A549 (cell line): ENCODE measurements around the gene MAPK8IP3. TPM values are rescaled to one million over a fixed set of nuclear protein-coding genes. Genes with fewer than 3 reads are reported as not detected.

ENCODE experiments used
- ATAC-seq, 2 experiments: fragments of 200-7000 bp in 1 of 2; fragments of >200 bp in 1 of 2; cut with Nextera tagmentation in 1 of 2; cut with Tn5 transposase in 1 of 2; 3 replicates each; pipeline versions ENCODE4 v1.8.0 to v1.9.1; 2018 to 2020; ENCODE audit warnings: mild to moderate bottlenecking in 1 of 2, moderate library complexity in 1 of 2
- CTCF ChIA-PET: fragments of 300-600 bp; sonication (Branson Sonifier 250); formaldehyde crosslinking; extraction: SDS; loops from one replicate; lab custom pipeline; 2021; ENCODE audit warnings: antibody characterized with exemption, inconsistent platforms; lab: Yijun Ruan, JAX
- POLR2A ChIA-PET: fragments of 350-600 bp; formaldehyde crosslinking; extraction: SDS; loops from one replicate; lab custom pipeline; 2021; ENCODE audit warnings: antibody characterized with exemption, inconsistent platforms; lab: Yijun Ruan, JAX
- DNase-seq, 2 experiments: peaks; one replicate each; pipeline versions ENCODE4 v3.0.0 to v3.0.0-alpha.2; 2011 to 2016; ENCODE audit warnings: low read depth in 1 of 2, low spot score in 1 of 2
- FAIRE-seq: peaks from 2 replicates; lab custom pipeline; 2011; peaks lifted over from hg19 to GRCh38; lab: Jason Lieb, UNC
- H3K27ac ChIP-seq, 2 experiments: fragments of >200 bp; sonication (Bioruptor Twin); formaldehyde crosslinking; 3 replicates each; pipeline ENCODE4 v1.5.1; 2016 to 2017
- H3K4me1 ChIP-seq: fragments of >200 bp; sonication (Bioruptor Twin); formaldehyde crosslinking; 3 replicates; pipeline ENCODE4 v1.6.1; 2016
- H3K4me2 ChIP-seq: fragments of >200 bp; sonication (Bioruptor Twin); formaldehyde crosslinking; 3 replicates; pipeline ENCODE4 v1.6.1; 2016
- H3K4me3 ChIP-seq: fragments of >200 bp; sonication (Bioruptor Twin); formaldehyde crosslinking; 3 replicates; pipeline ENCODE4 v1.5.1; 2016
- H3K9me3 ChIP-seq: fragments of >200 bp; sonication (Bioruptor Twin); formaldehyde crosslinking; 3 replicates; pipeline ENCODE4 v1.6.1; 2016
- HOXB5 ChIP-seq: fragments of 250-450 bp; sonication (Bioruptor Pico); IDR thresholded peaks from 2 replicates; pipeline ENCODE4 v1.5.0; 2020; ENCODE audit warnings: mild to moderate bottlenecking, moderate library complexity
- JUN ChIP-seq, 2 experiments: fragments of >200 bp; sonication (Bioruptor Twin); formaldehyde crosslinking; IDR thresholded peaks; 2 replicates in 1 of 2; 3 replicates in 1 of 2; pipeline ENCODE4 v1.6.1; 2016 to 2017
- NPAS2 ChIP-seq: fragments of 250-450 bp; sonication (Bioruptor Pico); IDR thresholded peaks from 2 replicates; pipeline ENCODE4 v1.8.0; 2022; ENCODE audit warnings: mild to moderate bottlenecking, moderate library complexity, borderline replicate concordance
- POLR2A ChIP-seq: IDR thresholded peaks from 2 replicates; pipeline ENCODE4 v1.6.1; 2012; ENCODE audit warnings: mild to moderate bottlenecking, low read length
- RARB ChIP-seq: fragments of 250-450 bp; sonication (Bioruptor Pico); IDR thresholded peaks from 2 replicates; pipeline ENCODE4 v1.8.0; 2021; ENCODE audit warnings: mild to moderate bottlenecking, moderate library complexity
- RCOR1 ChIP-seq: fragments of 150-350 bp; IDR thresholded peaks from 2 replicates; pipeline ENCODE4 v1.6.1; 2014; ENCODE audit warnings: antibody characterized with exemption, low read length, low read depth
- TFCP2L1 ChIP-seq: fragments of 250-450 bp; sonication (Bioruptor Pico); IDR thresholded peaks from 2 replicates; pipeline ENCODE4 v1.5.0; 2021; ENCODE audit warnings: mild to moderate bottlenecking
- WGBS: methylation state at CpG from one replicate; pipeline ENCODE4 v1.1.6; 2017; ENCODE audit errors: missing lambda C conversion rate; 5-methylcytosine and 5-hydroxymethylcytosine counted together
- polyA plus RNA-seq, 4 experiments: library from polyadenylated mRNA; depleted of rRNA in 3 of 4; stranded (reverse); fragments of >200 nt; fragmentation: RNase III in 1 of 4; extraction: RNeasy Plus Mini Kit Qiagen cat#74134 plus additional on column Dnase treatment in 1 of 4; gene quantifications; 2 replicates in 3 of 4; 3 replicates in 1 of 4; pipeline ENCODE4 v1.2.3, GENCODE V29; 2011 to 2017
- TF ChIP-seq, protein P1 (sequence below): fragments of 200-600 bp; sonication (generic); IDR thresholded peaks from 2 replicates; pipeline ENCODE4 v1.6.1; 2016; ENCODE audit warnings: antibody characterized with exemption, mild to moderate bottlenecking, moderate library complexity
- TF ChIP-seq, protein P2 (sequence below): fragments of >200 bp; sonication (Bioruptor Twin); formaldehyde crosslinking; IDR thresholded peaks from 3 replicates; pipeline ENCODE4 v1.6.1; 2016
- TF ChIP-seq, protein P3 (sequence below): fragments of 250-450 bp; sonication (Bioruptor Pico); IDR thresholded peaks from 2 replicates; pipeline ENCODE4 v1.5.0; 2021; ENCODE audit warnings: mild to moderate bottlenecking, moderate library complexity, borderline replicate concordance
- TF ChIP-seq, protein P4 (sequence below): IDR thresholded peaks from 2 replicates; pipeline ENCODE4 v1.6.1; 2012

Gene MAPK8IP3
- polyA plus RNA-seq, 2 of the 4 experiments (the other 2 are of a cell fraction), result 12.0 to 53.3 TPM

DNA sequence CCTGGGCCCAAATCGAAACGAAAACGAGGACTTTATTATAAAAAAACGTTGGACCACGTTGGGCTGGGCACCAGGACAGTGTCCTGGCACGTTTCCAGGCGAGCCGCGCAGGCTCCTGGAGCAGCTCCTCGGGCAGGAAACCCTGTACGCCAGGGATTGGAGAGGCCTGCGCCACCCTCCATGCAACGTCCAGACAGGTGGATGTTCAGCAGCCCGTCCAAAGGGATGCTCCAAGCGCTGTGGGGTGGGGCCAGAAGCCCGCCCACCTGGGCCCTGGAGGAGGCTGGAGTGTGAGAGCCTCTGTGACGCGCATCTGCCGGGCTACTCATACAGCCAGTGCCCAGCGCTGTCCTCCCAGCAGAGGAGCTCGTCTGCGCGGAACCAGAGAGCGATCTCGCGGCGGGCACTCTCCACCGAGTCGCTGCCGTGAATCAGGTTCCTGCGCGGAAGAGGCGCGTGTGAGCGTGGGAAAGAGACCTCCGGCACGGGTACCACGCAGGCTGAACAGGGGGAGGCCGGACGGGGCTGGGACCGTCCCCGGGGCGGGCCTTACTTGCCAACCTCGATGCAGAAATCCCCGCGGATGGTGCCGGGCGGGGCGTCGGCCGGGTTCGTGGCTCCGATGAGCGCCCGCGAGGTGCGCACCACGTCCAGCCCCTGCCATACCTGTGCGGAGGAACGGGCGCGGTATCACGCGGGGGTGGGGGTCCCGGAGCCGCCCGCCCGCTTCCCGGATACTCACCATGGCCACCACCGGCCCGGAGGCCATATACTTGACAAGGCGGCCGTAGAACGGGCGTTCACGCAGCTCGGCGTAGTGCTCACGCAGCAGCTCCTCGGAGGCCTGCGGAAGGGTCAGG is 64.6 kb downstream of the MAPK8IP3 start:
- DNase-seq (peak in 1 of 2 experiments; percentile 51), ATAC-seq (peak in 1 of 2 experiments; percentile 11; a peak in 2 of 6 replicates), FAIRE-seq (no peak)
- 52% methylated on average over 37 of the region's 81 CpGs for WGBS
- ChIA-PET POLR2A (interaction anchor here (1.0 to 6.5 kb wide), 5 partner anchors 12 to 78 kb away, joined by 3 to 46 read pairs (median 3); partner anchors contain the start of genes MAPK8IP3, NUBP2 and SPSB3), CTCF (interaction anchor here (0.9 to 8.5 kb wide), 9 partner anchors 9 to 79 kb away, joined by 3 to 56 read pairs (median 5); partner anchors contain the start of genes MAPK8IP3, NUBP2 and SPSB3)
- TF ChIP-seq, protein P1, sequence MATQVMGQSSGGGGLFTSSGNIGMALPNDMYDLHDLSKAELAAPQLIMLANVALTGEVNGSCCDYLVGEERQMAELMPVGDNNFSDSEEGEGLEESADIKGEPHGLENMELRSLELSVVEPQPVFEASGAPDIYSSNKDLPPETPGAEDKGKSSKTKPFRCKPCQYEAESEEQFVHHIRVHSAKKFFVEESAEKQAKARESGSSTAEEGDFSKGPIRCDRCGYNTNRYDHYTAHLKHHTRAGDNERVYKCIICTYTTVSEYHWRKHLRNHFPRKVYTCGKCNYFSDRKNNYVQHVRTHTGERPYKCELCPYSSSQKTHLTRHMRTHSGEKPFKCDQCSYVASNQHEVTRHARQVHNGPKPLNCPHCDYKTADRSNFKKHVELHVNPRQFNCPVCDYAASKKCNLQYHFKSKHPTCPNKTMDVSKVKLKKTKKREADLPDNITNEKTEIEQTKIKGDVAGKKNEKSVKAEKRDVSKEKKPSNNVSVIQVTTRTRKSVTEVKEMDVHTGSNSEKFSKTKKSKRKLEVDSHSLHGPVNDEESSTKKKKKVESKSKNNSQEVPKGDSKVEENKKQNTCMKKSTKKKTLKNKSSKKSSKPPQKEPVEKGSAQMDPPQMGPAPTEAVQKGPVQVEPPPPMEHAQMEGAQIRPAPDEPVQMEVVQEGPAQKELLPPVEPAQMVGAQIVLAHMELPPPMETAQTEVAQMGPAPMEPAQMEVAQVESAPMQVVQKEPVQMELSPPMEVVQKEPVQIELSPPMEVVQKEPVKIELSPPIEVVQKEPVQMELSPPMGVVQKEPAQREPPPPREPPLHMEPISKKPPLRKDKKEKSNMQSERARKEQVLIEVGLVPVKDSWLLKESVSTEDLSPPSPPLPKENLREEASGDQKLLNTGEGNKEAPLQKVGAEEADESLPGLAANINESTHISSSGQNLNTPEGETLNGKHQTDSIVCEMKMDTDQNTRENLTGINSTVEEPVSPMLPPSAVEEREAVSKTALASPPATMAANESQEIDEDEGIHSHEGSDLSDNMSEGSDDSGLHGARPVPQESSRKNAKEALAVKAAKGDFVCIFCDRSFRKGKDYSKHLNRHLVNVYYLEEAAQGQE, result no peak
- TF ChIP-seq HOXB5 (no peak), NPAS2 (CRISPR knock-in tag) (no peak)
- TF ChIP-seq, protein P2, sequence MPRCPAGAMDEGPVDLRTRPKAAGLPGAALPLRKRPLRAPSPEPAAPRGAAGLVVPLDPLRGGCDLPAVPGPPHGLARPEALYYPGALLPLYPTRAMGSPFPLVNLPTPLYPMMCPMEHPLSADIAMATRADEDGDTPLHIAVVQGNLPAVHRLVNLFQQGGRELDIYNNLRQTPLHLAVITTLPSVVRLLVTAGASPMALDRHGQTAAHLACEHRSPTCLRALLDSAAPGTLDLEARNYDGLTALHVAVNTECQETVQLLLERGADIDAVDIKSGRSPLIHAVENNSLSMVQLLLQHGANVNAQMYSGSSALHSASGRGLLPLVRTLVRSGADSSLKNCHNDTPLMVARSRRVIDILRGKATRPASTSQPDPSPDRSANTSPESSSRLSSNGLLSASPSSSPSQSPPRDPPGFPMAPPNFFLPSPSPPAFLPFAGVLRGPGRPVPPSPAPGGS, result no peak
- TF ChIP-seq, protein P3, sequence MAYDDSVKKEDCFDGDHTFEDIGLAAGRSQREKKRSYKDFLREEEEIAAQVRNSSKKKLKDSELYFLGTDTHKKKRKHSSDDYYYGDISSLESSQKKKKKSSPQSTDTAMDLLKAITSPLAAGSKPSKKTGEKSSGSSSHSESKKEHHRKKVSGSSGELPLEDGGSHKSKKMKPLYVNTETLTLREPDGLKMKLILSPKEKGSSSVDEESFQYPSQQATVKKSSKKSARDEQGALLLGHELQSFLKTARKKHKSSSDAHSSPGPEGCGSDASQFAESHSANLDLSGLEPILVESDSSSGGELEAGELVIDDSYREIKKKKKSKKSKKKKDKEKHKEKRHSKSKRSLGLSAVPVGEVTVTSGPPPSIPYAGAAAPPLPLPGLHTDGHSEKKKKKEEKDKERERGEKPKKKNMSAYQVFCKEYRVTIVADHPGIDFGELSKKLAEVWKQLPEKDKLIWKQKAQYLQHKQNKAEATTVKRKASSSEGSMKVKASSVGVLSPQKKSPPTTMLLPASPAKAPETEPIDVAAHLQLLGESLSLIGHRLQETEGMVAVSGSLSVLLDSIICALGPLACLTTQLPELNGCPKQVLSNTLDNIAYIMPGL (CRISPR knock-in tag), result no peak
- Histone ChIP-seq H3K4me2 (peak overlapping the region; percentile 98), H3K4me3 (peak overlapping the region; percentile 85), H3K27ac (peak overlapping the region; percentile 95 to 98), H3K4me1 (peaks cover 21% of the 10 kb centered on the region), H3K9me3 (no peaks in the 10 kb centered on the region)

DNA sequence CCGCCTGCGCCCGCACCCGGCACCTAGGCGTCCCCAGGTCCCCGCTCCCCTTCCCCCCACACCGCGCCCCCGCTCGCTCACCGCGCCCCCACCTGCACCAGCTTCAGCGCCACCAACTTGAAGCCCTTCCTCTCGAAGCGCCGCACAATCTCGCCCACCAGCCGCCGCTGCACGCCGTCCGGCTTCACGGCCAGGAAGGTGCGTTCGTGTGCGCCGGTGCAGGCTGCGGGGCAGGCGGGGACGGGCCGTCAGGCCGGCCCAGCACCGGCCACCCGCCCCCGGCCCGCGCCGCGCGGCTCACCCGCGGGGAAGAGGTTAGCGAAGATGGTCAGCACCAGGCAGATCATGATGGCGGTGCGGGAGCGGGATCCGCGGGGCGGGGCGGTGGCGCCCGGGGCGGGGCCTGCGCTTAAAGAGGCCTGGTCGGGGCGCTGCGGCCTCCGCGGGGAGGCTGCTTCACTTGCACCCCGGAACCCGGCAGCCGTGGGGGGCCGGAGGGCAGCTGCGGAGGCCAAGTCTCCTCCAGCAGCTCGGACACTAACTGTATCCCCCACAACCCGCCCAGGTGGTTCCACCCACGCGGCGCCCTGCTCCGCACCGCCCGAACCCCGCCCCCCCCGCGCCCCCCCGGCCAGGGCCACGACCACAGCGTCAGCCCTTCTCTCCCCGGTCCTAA is 65.3 kb downstream of the MAPK8IP3 start, which contains the start of gene NME3:
TSS of gene NME3 (minus strand) at position 356 of the 676 bp plus-strand sequence. CDS start at position 347, 9 bp downstream.
- DNase-seq, result peak; percentile 76
- Histone ChIP-seq H3K9me3 (no peaks in the 10 kb centered on the region), H3K4me3 (peak within 1 kb of the TSS; percentile 85), H3K27ac (peak within 1 kb of the TSS; percentile 95 to 98), H3K4me2 (peak within 1 kb of the TSS; percentile 98), H3K4me1 (peaks cover 21% of the 10 kb centered on the region)
- ChIA-PET CTCF (interaction anchor here (0.6 to 3.5 kb wide), 11 partner anchors 9 to 71 kb away, joined by 3 to 15 read pairs (median 5); partner anchors contain the start of genes MAPK8IP3, NUBP2 and SPSB3), POLR2A (interaction anchor here (1.0 to 6.5 kb wide), 5 partner anchors 11 to 79 kb away, joined by 3 to 46 read pairs (median 3); partner anchors contain the start of genes MAPK8IP3, NUBP2 and SPSB3)
- FAIRE-seq, result no peak
- TF ChIP-seq TFCP2L1 (CRISPR knock-in tag), result no peak
- TF ChIP-seq, protein P4, sequence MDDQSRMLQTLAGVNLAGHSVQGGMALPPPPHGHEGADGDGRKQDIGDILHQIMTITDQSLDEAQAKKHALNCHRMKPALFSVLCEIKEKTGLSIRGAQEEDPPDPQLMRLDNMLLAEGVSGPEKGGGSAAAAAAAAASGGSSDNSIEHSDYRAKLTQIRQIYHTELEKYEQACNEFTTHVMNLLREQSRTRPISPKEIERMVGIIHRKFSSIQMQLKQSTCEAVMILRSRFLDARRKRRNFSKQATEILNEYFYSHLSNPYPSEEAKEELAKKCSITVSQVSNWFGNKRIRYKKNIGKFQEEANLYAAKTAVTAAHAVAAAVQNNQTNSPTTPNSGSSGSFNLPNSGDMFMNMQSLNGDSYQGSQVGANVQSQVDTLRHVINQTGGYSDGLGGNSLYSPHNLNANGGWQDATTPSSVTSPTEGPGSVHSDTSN, result peak; percentile 32; the same call in 1 of the 2 replicates
- no peak for TF ChIP-seq RCOR1
- TF ChIP-seq RARB (CRISPR knock-in tag), result no peak
- TF ChIP-seq POLR2A, result peak; percentile 26; the same call in 1 of the 2 replicates
- peak in 1 of 2 experiments; percentile 77; a peak in 3 of 5 replicates for TF ChIP-seq JUN (IDR thresholded peaks at IDR 0.05)
- no CpG with 5 or more reads among the region's 79 CpGs for WGBS
- peak; percentile 41 to 52 for ATAC-seq
